ENCODE results near the gene ARHGAP31.
A peak's percentile ranks its signal among the peaks of the same experiment; 100 is the strongest.

Gene ARHGAP31

GRCh38 chr3:119409844-119410243 lies 115.7 kb downstream of the ARHGAP31 start:
- no peak overlapping the region for H2BK120ac ChIP-seq (ENCODE audit: low read depth, low read length)
- H3K79me1 ChIP-seq (ENCODE audit: low read length) = no peaks in the 10 kb centered on the region
- no peak overlapping the region for H2BK5ac ChIP-seq (ENCODE audit: low read length)
- no peak overlapping the region for H3K27ac ChIP-seq (ENCODE audit: low read depth, low read length)
- H3K79me2 ChIP-seq (ENCODE audit: control insufficient read depth, insufficient read depth, low read length) = no peaks in the 10 kb centered on the region
- no peak overlapping the region for H4K8ac ChIP-seq (ENCODE audit: low read depth, low read length)
- H3K9ac ChIP-seq (ENCODE audit: low read length) = no peak overlapping the region
- no peak overlapping the region for H3K4me2 ChIP-seq (ENCODE audit: low read length)
- H3K23ac ChIP-seq (ENCODE audit: low read length) = no peak overlapping the region
- no peak for DNase-seq
- no CpG with 5 or more reads among the region's 1 CpG for WGBS (ENCODE audit: extremely low coverage, insufficient coverage, low lambda C conversion rate)
- no peaks in the 10 kb centered on the region for H3K27me3 ChIP-seq (ENCODE audit: insufficient read depth, low read length, poor library complexity)
- no peak overlapping the region for H3K4me3 ChIP-seq (ENCODE audit: low read length)
- no peak overlapping the region for H2AK5ac ChIP-seq (ENCODE audit: low read length)
- no peak overlapping the region for H3K56ac ChIP-seq (ENCODE audit: low read length)
- no peak overlapping the region for H3K18ac ChIP-seq (ENCODE audit: low read length)
- no peak overlapping the region for H3K4ac ChIP-seq (ENCODE audit: low read depth, low read length)
- H3K4me1 ChIP-seq (ENCODE audit: control insufficient read depth, low read depth, low read length) = no peaks in the 10 kb centered on the region
- no peak overlapping the region for H2BK15ac ChIP-seq (replicated peaks; ENCODE audit: low read depth)
- H4K5ac ChIP-seq (ENCODE audit: low read length) = no peak overlapping the region
- H3K36me3 ChIP-seq (ENCODE audit: control insufficient read depth, insufficient read depth, low read length) = peaks cover 1% of the 10 kb centered on the region

DNA sequence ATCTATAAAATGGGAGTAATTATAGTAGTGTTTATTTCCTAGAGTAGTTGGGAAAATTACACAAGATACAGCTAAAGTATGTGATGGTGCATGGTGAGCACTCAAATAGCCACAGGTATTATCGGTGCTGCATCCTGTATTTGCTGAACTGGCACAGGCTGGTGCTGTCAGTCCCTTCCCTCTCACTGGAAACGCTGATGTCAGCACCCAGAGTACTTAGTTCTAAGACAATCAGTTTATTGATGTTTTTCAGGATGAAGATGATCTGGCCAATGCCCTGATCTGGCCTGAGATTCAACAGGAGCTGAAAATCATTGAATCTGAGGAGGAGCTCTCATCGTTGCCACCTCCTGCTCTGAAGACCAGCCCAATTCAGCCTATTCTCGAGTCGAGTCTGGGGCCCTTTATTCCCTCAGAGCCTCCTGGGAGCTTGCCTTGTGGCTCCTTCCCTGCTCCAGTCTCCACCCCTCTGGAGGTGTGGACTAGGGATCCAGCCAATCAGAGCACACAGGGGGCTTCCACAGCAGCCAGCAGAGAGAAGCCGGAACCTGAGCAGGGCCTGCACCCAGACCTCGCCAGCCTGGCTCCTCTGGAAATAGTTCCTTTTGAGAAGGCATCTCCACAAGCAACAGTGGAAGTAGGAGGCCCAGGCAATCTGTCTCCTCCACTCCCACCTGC lies 119.6 kb downstream of the ARHGAP31 start:
- H4K8ac ChIP-seq (ENCODE audit: low read depth, low read length) = no peak overlapping the region
- H3K4me3 ChIP-seq (ENCODE audit: low read length) = no peak overlapping the region
- H3K9ac ChIP-seq (ENCODE audit: low read length) = no peak overlapping the region
- no peak overlapping the region for H4K5ac ChIP-seq (ENCODE audit: low read length)
- no peak overlapping the region for H3K56ac ChIP-seq (ENCODE audit: low read length)
- H2AK5ac ChIP-seq (ENCODE audit: low read length) = no peak overlapping the region
- no peak overlapping the region for H3K4me2 ChIP-seq (ENCODE audit: low read length)
- peaks cover 12% of the 10 kb centered on the region for H3K4me1 ChIP-seq (ENCODE audit: control insufficient read depth, low read depth, low read length)
- no peak overlapping the region for H3K18ac ChIP-seq (ENCODE audit: low read length)
- peak; percentile 44 for DNase-seq
- no peak overlapping the region for H2BK15ac ChIP-seq (replicated peaks; ENCODE audit: low read depth)
- WGBS (ENCODE audit: extremely low coverage, insufficient coverage, low lambda C conversion rate) = no CpG with 5 or more reads among the region's 7 CpGs
- H2BK120ac ChIP-seq (ENCODE audit: low read depth, low read length) = no peak overlapping the region
- H3K79me2 ChIP-seq (ENCODE audit: control insufficient read depth, insufficient read depth, low read length) = no peaks in the 10 kb centered on the region
- H2BK5ac ChIP-seq (ENCODE audit: low read length) = no peak overlapping the region
- H3K23ac ChIP-seq (ENCODE audit: low read length) = no peak overlapping the region
- no peak overlapping the region for H3K27ac ChIP-seq (ENCODE audit: low read depth, low read length)
- H3K27me3 ChIP-seq (ENCODE audit: insufficient read depth, low read length, poor library complexity) = no peaks in the 10 kb centered on the region
- peaks cover 3% of the 10 kb centered on the region for H3K36me3 ChIP-seq (ENCODE audit: control insufficient read depth, insufficient read depth, low read length)
- H3K79me1 ChIP-seq (ENCODE audit: low read length) = no peaks in the 10 kb centered on the region
- no peak overlapping the region for H3K4ac ChIP-seq (ENCODE audit: low read depth, low read length)

DNA sequence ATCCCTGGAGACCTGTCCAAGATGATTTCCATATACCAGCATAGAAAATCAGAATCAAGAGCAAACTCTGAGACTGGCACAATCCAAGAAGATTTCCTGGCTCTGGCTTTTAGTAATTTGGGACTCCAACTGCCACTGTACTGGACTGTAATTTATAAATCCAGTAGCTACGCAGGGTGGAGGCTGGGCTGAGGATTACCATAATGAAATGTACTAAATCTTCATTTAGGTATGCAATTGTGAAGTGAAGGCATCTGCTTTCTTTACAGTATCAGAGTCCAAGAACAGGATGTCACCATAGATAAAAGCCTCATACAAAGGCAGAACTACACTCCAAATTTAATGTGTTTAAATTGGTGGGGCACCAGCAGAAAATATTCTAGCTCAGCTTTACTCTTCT lies 122.7 kb downstream of the ARHGAP31 start:
- Histone ChIP-seq H3K36me3 (ENCODE audit: control insufficient read depth, insufficient read depth, low read length) (peaks cover 3% of the 10 kb centered on the region), H3K27ac (ENCODE audit: low read depth, low read length) (peak overlapping the region; percentile 92), H2BK15ac (replicated peaks; ENCODE audit: low read depth) (peak overlapping the region; percentile 37), H3K79me1 (ENCODE audit: low read length) (no peaks in the 10 kb centered on the region), H3K4ac (ENCODE audit: low read depth, low read length) (no peak overlapping the region), H4K8ac (ENCODE audit: low read depth, low read length) (no peak overlapping the region), H3K79me2 (ENCODE audit: control insufficient read depth, insufficient read depth, low read length) (no peaks in the 10 kb centered on the region), H3K23ac (ENCODE audit: low read length) (no peak overlapping the region), H3K4me3 (ENCODE audit: low read length) (no peak overlapping the region), H3K9ac (ENCODE audit: low read length) (no peak overlapping the region), H3K4me2 (ENCODE audit: low read length) (no peak overlapping the region), H3K18ac (ENCODE audit: low read length) (peak overlapping the region; percentile 82), H4K5ac (ENCODE audit: low read length) (no peak overlapping the region), H2AK5ac (ENCODE audit: low read length) (no peak overlapping the region), H3K27me3 (ENCODE audit: insufficient read depth, low read length, poor library complexity) (no peaks in the 10 kb centered on the region), H2BK120ac (ENCODE audit: low read depth, low read length) (peak overlapping the region; percentile 24), H3K56ac (ENCODE audit: low read length) (no peak overlapping the region), H2BK5ac (ENCODE audit: low read length) (no peak overlapping the region), H3K4me1 (ENCODE audit: control insufficient read depth, low read depth, low read length) (peaks cover 16% of the 10 kb centered on the region)
- WGBS (ENCODE audit: extremely low coverage, insufficient coverage, low lambda C conversion rate) = no CpG with 5 or more reads among the region's 1 CpG
- no peak for DNase-seq

DNA sequence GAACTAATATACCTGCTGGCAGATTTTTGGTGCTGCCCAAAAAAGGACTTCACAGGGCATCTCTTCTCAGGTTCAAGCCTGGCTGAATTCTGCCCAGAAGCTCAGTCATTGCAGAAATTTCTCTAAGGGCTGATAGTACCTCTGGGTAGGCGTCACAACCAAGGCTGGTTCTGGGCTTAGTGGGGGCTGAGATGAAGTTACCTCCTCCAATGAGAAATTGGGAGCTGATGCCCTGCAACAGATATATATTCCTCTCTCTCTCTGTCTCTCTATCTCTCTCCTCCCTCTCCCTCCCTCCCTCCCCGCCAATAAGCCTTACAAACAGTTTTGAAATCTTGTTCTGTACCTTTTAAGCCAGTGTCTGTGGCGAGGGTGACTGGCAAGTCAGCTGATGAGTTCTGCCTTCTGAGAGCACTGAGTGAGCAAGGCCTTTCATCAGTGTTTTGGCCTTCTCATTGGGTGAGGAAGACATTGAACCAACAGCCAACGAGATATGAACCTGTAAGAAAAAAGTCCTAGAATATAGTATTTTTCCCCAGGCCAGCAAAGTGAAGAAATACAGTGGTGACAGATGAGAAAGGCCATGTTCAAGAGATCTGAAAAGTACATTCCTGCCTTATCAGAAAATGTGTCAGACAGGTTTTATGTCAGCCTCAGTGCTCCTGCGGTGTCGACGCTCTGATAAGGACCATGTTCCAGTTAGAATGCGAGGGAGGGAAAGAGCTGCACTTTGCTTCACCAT lies 123.8 kb downstream of the ARHGAP31 start:
- Histone ChIP-seq H3K9ac (ENCODE audit: low read length) (peak overlapping the region; percentile 33), H2BK120ac (ENCODE audit: low read depth, low read length) (peak overlapping the region; percentile 24), H3K79me1 (ENCODE audit: low read length) (no peaks in the 10 kb centered on the region), H3K27ac (ENCODE audit: low read depth, low read length) (peak overlapping the region; percentile 92), H3K79me2 (ENCODE audit: control insufficient read depth, insufficient read depth, low read length) (no peaks in the 10 kb centered on the region), H3K4me2 (ENCODE audit: low read length) (peak overlapping the region; percentile 19), H3K23ac (ENCODE audit: low read length) (no peak overlapping the region), H2AK5ac (ENCODE audit: low read length) (no peak overlapping the region), H3K4me1 (ENCODE audit: control insufficient read depth, low read depth, low read length) (peaks cover 16% of the 10 kb centered on the region), H3K18ac (ENCODE audit: low read length) (peak overlapping the region; percentile 82), H4K8ac (ENCODE audit: low read depth, low read length) (peak overlapping the region; percentile 88), H3K4ac (ENCODE audit: low read depth, low read length) (peak overlapping the region; percentile 60), H2BK5ac (ENCODE audit: low read length) (peak overlapping the region; percentile 93), H3K36me3 (ENCODE audit: control insufficient read depth, insufficient read depth, low read length) (peaks cover 2% of the 10 kb centered on the region), H2BK15ac (replicated peaks; ENCODE audit: low read depth) (no peak overlapping the region), H3K56ac (ENCODE audit: low read length) (peak overlapping the region; percentile 52), H4K5ac (ENCODE audit: low read length) (no peak overlapping the region), H3K4me3 (ENCODE audit: low read length) (no peak overlapping the region), H3K27me3 (ENCODE audit: insufficient read depth, low read length, poor library complexity) (no peaks in the 10 kb centered on the region)
- peak; percentile 94 for DNase-seq
- WGBS (ENCODE audit: extremely low coverage, insufficient coverage, low lambda C conversion rate) = no CpG with 5 or more reads among the region's 8 CpGs

- Histone ChIP-seq H3K9ac (ENCODE audit: low read length) (peak overlapping the region; percentile 4), H3K4me1 (ENCODE audit: control insufficient read depth, low read depth, low read length) (peaks cover 16% of the 10 kb centered on the region), H3K4me3 (ENCODE audit: low read length) (no peak overlapping the region), H4K5ac (ENCODE audit: low read length) (peak overlapping the region; percentile 56), H3K4me2 (ENCODE audit: low read length) (no peak overlapping the region), H3K79me2 (ENCODE audit: control insufficient read depth, insufficient read depth, low read length) (no peaks in the 10 kb centered on the region), H2BK5ac (ENCODE audit: low read length) (peak overlapping the region; percentile 42), H2BK120ac (ENCODE audit: low read depth, low read length) (peak overlapping the region; percentile 77), H3K79me1 (ENCODE audit: low read length) (no peaks in the 10 kb centered on the region), H3K27me3 (ENCODE audit: insufficient read depth, low read length, poor library complexity) (no peaks in the 10 kb centered on the region), H3K4ac (ENCODE audit: low read depth, low read length) (peak overlapping the region; percentile 72), H2AK5ac (ENCODE audit: low read length) (peak overlapping the region; percentile 0), H3K56ac (ENCODE audit: low read length) (peak overlapping the region; percentile 38), H4K8ac (ENCODE audit: low read depth, low read length) (no peak overlapping the region), H3K36me3 (ENCODE audit: control insufficient read depth, insufficient read depth, low read length) (peaks cover 2% of the 10 kb centered on the region), H3K18ac (ENCODE audit: low read length) (peak overlapping the region; percentile 54), H3K27ac (ENCODE audit: low read depth, low read length) (peak overlapping the region; percentile 94), H3K23ac (ENCODE audit: low read length) (no peak overlapping the region), H2BK15ac (replicated peaks; ENCODE audit: low read depth) (no peak overlapping the region)
- peak; percentile 67 for DNase-seq
Observed at GRCh38 chr3:119418641-119419040, 124.5 kb downstream of the ARHGAP31 start.

Measured in mesendoderm (in vitro differentiated cells).